Hepatocyte (in vitro differentiated cells): ENCODE measurements around the gene GBP5.

Experiments
- EZH2phosphoT487 ChIP-seq: fragments of 200-600 bp; sonication (generic); IDR thresholded peaks from one replicate; pipeline ENCODE4 v1.6.1; 2018; ENCODE audit warnings: antibody characterized with exemption, mild to moderate bottlenecking, low read depth, moderate library complexity; ENCODE audit not compliant: unreplicated experiment, severe bottlenecking
- TF ChIP-seq, protein P1 (sequence below): fragments of 200-600 bp; sonication (generic); IDR thresholded peaks from 2 replicates; pipeline ENCODE4 v1.5.1; 2016; ENCODE audit warnings: antibody characterized with exemption, mild to moderate bottlenecking; ENCODE audit not compliant: poor library complexity

DNA sequence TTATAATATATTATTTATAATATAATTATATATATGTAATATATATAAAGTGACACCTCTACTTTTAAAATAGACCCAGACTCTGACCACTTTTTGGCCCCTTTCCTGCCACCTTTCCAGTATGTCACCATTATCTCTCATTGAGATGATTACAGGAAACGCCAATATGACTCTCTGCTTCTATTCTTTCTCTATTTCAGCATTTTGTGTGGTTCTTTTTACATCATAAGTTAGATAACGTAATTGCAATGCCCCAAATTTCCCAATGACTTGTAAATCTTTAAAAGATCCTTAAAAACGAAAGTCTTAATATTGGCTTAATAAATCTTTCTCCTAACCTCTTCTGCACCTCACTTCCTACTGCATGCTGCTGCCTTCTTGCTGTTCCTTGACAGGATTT, 8.1 kb upstream of the GBP5 start:
- TF ChIP-seq, protein P1, sequence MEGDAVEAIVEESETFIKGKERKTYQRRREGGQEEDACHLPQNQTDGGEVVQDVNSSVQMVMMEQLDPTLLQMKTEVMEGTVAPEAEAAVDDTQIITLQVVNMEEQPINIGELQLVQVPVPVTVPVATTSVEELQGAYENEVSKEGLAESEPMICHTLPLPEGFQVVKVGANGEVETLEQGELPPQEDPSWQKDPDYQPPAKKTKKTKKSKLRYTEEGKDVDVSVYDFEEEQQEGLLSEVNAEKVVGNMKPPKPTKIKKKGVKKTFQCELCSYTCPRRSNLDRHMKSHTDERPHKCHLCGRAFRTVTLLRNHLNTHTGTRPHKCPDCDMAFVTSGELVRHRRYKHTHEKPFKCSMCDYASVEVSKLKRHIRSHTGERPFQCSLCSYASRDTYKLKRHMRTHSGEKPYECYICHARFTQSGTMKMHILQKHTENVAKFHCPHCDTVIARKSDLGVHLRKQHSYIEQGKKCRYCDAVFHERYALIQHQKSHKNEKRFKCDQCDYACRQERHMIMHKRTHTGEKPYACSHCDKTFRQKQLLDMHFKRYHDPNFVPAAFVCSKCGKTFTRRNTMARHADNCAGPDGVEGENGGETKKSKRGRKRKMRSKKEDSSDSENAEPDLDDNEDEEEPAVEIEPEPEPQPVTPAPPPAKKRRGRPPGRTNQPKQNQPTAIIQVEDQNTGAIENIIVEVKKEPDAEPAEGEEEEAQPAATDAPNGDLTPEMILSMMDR = no peak
- no peak for TF ChIP-seq EZH2phosphoT487
